Raji (cell line): ENCODE measurements around the gene FGF12.

Source experiments
- POLR2A ChIP-seq: IDR thresholded peaks from 2 replicates; pipeline ENCODE4 v1.6.1; 2011; ENCODE audit warnings: low read depth, low read length, control low read depth; ENCODE audit not compliant: insufficient read depth

FGF12 gene

DNA sequence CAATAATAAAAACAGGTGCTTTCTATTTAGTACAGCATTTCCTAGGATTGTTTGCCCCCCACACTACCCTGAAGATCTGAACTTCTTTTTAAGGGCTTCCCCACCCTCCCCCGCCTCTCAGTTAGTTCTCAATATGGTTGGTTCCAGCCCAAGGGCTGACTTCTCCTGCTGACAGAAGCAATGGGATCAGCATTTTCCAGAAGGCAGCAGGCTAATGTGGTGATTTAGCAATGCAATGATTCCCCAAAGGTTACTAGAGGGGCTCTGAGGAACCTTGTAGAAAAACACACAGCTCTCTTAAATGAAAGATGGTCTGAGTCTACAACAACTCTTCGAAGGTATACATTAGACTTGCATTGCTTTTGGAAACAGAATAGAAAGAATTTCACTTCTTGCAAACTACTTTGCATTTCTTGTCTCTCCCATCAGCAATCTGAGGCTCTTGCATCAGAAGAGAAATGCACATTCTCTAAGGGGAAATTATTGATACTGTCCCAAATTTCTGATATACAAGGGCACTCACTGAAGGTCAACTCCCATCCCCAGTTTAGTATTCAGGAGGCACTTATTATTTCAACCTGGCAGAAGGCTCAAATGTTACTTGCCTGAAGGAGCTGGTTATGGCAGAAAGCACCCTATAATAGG is 30.3 kb downstream of the FGF12 start:
- TF ChIP-seq POLR2A, result no peak

- no peak for TF ChIP-seq POLR2A
Measured at GRCh38 chr3:192687488-192688152, 39.7 kb downstream of the FGF12 start.

GRCh38 chr3:192685801-192686200 is 41.5 kb downstream of the FGF12 start:
- no peak for TF ChIP-seq POLR2A

GRCh38 chr3:192684151-192684550 is 43.2 kb downstream of the FGF12 start:
- no peak for TF ChIP-seq POLR2A

GRCh38 chr3:192675958-192676649 is 51.2 kb downstream of the FGF12 start:
- no peak for TF ChIP-seq POLR2A

- TF ChIP-seq POLR2A, result no peak
Measured at GRCh38 chr3:192655628-192656027, 71.7 kb downstream of the FGF12 start.

- TF ChIP-seq POLR2A, result no peak
Measured at GRCh38 chr3:192655040-192655439, 72.3 kb downstream of the FGF12 start.

DNA sequence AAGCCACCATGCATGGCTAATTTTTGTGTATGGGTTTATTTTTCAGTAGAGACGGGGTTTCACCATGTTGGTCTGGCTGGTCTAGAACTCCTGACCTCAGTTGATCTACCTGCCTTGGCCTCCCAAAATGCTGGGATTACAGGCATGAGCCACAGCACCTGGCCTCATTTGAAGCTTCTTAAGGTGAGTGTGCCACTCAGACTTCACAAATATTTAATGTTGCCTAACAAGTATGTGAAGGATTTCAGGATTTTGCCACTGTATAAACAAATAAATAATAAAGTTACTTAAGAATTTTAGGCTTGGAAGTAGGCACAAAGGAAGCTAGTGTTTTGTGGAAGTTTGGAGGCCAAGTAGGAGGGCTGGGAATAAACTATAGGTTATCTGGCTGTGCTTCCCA is 73.5 kb downstream of the FGF12 start:
- no peak for TF ChIP-seq POLR2A

- TF ChIP-seq POLR2A, result no peak
Measured at GRCh38 chr3:192652727-192653126, 74.6 kb downstream of the FGF12 start.

DNA sequence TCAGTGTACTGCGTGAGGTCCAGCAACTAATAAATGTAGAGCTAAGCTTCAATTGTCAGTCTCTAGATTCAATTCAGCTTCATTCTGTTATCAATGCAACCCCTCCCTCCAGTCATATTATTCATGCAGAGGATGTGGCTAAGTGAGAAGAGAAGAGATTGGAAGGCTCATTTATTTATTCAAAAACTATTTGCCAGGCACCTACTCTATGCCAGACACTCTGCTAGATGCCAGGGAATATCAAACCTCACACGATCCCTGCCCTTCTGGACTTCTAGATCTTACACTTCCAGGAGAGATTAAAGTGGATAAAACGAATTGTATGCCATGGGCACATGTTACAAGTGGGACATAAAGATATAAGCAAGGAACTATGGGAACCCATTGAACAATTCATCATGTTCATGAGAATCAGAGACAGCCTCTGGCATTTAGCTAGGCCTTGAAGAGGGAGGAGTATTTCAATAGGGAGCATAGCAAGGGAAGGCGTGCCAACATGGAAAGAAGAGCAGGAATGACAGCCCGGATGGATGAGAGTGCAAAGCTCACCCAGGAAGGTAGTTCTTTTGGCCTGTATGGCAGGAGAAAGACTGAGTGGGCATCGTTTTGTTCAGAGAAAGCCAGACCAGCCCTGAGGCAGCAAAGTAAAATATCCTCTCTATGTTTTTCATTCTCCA is 75.4 kb downstream of the FGF12 start:
- TF ChIP-seq POLR2A, result no peak

DNA sequence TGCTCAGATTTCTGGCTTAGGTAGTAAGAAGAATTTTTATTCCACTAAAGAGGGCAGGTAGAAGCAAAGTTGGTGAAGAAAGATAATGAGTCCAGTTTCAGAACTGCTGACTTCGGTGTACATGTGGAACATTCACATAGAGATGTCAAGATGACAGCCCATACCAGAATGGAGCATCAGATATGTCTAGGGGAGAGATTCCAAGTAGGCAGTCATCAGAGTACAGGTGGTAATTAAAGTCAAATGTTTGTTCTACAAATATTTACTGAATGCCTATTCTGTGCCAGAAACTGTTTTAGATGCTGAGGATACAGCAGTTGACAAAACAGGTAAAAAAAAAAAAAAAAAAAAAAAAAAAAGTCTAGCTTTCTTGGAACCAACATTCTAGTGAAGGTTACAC is 81.9 kb downstream of the FGF12 start:
- no peak for TF ChIP-seq POLR2A

- TF ChIP-seq POLR2A, result no peak
Measured at GRCh38 chr3:192642651-192643050, 84.7 kb downstream of the FGF12 start.

DNA sequence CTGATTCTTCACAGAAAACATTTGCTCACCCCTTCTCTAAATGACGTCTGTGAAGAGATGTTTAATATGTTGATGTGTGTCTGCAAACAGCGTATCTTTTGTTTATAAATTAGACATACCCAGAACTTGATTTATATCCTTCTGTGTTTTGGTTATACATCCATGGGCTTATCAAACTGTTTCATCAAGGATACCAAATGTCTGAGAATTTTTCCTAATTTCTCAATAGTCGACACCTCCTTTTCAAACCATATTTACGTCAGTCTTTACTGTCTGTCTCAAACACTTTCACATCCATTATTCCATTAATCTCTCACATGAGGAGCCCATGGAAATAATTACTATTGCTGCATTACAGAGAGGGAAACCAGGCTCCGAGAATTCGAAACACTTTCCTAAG is 85.4 kb downstream of the FGF12 start:
- TF ChIP-seq POLR2A, result no peak

- TF ChIP-seq POLR2A, result no peak
Measured at GRCh38 chr3:192639987-192640386, 87.4 kb downstream of the FGF12 start.

GRCh38 chr3:192637803-192638202 is 89.5 kb downstream of the FGF12 start:
- no peak for TF ChIP-seq POLR2A
